HG03432 (cell line): ENCODE results near the gene SSBP3.

Source experiments
- ATAC-seq: cut with Tn5 transposase; IDR thresholded peaks from one replicate; pipeline ENCODE4 v1.9.1; 2021; ENCODE audit warnings: mild to moderate bottlenecking, moderate library complexity; ENCODE audit not compliant: unreplicated experiment

Gene SSBP3

GRCh38 chr1:54273092-54273794 is 133.0 kb downstream of the SSBP3 start:
- ATAC-seq: no peak

GRCh38 chr1:54272772-54273091 is 133.5 kb downstream of the SSBP3 start:
- no peak for ATAC-seq

GRCh38 chr1:54272134-54272533 is 134.1 kb downstream of the SSBP3 start:
- no peak for ATAC-seq

- ATAC-seq: no peak
Measured at GRCh38 chr1:54271341-54271740, 134.9 kb downstream of the SSBP3 start.

- no peak for ATAC-seq
Measured at GRCh38 chr1:54270543-54270942, 135.7 kb downstream of the SSBP3 start.

- ATAC-seq: no peak
Measured at GRCh38 chr1:54268762-54269297, 137.4 kb downstream of the SSBP3 start.

GRCh38 chr1:54267815-54268761 is 138.1 kb downstream of the SSBP3 start:
- ATAC-seq: no peak

GRCh38 chr1:54266908-54267307 is 139.3 kb downstream of the SSBP3 start:
- ATAC-seq: no peak

GRCh38 chr1:54266195-54266594 is 140.0 kb downstream of the SSBP3 start:
- ATAC-seq: no peak

GRCh38 chr1:54265659-54266058 is 140.5 kb downstream of the SSBP3 start:
- ATAC-seq: no peak

GRCh38 chr1:54265126-54265525 is 141.1 kb downstream of the SSBP3 start:
- no peak for ATAC-seq

- ATAC-seq: no peak
Measured at GRCh38 chr1:54263601-54264226, 142.5 kb downstream of the SSBP3 start.

GRCh38 chr1:54262244-54262643 is 143.9 kb downstream of the SSBP3 start:
- ATAC-seq: no peak

GRCh38 chr1:54260810-54261209 is 145.4 kb downstream of the SSBP3 start:
- ATAC-seq: no peak

GRCh38 chr1:54259546-54260140 is 146.6 kb downstream of the SSBP3 start:
- ATAC-seq: no peak

- ATAC-seq: no peak
Measured at GRCh38 chr1:54257876-54258275, 148.3 kb downstream of the SSBP3 start.

GRCh38 chr1:54257346-54257620 is 148.9 kb downstream of the SSBP3 start:
- ATAC-seq: no peak

- no peak for ATAC-seq
Measured at GRCh38 chr1:54256522-54257345, 149.5 kb downstream of the SSBP3 start.

- ATAC-seq: no peak
Measured at GRCh38 chr1:54255026-54255702, 151.0 kb downstream of the SSBP3 start.

- ATAC-seq: no peak
Measured at GRCh38 chr1:54254055-54254454, 152.1 kb downstream of the SSBP3 start.
